Stimulated activated naive CD4-positive, alpha-beta T cell (primary cell): ENCODE measurements around the gene KICS2.
"Not testable (repeated sequence)": the region's sequence is repeated elsewhere in the genome, so short reads cannot be mapped to it uniquely, and the experiment has no call there.

Experiments
- DNase-seq, 6 experiments: peaks; one replicate each; lab custom pipeline; 2025; lab: John Stamatoyannopoulos, UW

KICS2 gene

GRCh38 chr12:64222009-64222765 is at the start of gene KICS2:
KICS2 (minus strand) TSS chr12:64222296; CDS start chr12:64222237, 59 bp downstream.
- DNase-seq = peak; percentile 80 to 98 (median 90)

DNA sequence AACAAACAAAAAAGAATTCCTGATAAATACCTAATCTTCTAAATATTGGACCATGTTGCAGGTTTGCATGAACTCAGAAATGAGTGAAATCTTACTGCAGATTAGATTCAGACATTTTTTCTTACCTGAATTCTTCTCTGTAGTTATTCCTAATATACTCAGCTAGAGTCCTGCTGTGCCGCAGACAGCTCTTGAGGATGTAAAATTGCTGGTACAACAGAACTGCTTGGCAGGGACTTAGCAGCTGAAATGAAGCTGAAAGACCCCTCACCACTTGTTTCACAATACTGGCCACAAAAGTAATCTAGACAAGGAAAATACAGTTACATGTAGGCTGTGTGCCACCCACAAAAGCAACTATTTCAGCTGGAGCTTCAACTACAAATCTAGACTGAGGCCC is 48.3 kb upstream of the KICS2 start:
- no peak for DNase-seq

DNA sequence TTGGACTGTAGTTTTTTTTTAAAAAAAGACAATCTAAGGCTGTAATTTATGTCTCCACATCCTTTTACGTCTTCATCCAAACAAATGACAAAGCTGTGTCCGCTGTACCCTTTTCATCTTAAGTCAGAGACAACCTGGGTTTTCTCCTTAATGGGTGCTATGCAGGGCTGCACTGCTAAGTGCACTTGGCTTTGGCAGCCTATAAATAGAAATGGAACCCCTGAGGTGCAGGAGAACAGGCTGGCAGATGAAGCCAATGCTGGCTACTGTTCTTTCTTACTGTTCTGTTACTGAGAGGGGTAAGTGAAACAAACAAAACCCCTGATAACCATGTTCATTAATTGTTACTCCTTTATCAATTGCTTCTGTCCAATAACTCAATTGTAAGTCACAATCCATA is 47.1 kb upstream of the KICS2 start:
- DNase-seq = no peak

DNA sequence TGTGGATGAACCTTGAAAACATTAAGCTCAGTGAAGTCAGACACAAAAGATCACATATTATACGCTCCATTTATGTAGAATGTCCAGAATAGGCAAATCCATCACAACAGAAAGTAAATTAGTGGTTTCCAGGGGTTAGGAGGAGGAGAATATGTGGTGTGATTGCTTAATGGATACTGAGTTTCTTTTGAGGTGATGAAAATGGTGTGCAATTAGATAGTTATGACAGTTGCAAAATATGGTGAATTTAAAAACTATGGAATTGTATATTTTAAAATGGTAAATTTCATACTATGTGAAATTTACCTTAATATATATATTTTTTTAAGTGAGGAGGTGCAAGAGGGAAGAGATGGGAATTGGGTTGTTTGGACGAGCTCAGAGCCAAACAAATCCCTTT is 46.3 kb upstream of the KICS2 start:
- DNase-seq = no peak

GRCh38 chr12:64265839-64266238 is 43.7 kb upstream of the KICS2 start:
- no peak for DNase-seq

DNA sequence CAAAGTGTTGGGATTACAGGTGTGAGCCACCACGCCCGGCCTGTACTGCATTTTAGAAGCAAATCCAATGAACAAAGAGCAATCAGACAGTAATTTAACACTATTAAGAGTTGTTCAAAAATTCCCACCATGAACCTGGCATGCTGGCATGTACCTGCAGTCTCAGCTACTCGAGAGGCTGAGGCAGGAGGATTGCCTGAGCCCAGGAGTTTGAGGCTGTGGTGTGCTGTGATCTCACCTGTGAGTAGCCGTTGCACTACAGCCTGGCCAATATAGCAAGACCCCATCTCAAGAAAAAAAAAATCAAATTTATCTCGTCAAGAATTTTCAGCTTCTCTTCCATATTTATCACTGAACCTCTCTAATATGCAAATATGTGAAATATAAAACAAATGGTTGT is 39.7 kb upstream of the KICS2 start:
- no peak for DNase-seq

DNA sequence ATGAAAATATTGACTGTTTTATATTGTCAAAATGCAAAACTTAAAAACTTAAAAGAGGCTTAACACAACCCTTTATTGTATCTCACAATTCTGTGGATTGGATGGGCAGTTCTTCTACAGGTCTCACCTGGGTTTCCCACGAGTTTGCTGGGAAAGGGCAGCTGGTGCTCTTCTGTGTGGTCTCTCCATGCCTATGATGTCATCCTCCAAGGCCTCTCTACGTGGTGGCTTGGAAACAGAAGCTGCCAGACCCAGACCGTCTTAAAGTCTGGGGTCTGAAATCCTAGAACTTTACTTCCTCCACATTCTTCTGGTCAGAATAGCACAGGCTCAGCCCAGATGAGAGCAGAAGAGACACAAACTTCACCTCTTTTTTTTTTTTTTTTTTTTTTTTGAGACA is 36.5 kb upstream of the KICS2 start:
- no peak for DNase-seq

DNA sequence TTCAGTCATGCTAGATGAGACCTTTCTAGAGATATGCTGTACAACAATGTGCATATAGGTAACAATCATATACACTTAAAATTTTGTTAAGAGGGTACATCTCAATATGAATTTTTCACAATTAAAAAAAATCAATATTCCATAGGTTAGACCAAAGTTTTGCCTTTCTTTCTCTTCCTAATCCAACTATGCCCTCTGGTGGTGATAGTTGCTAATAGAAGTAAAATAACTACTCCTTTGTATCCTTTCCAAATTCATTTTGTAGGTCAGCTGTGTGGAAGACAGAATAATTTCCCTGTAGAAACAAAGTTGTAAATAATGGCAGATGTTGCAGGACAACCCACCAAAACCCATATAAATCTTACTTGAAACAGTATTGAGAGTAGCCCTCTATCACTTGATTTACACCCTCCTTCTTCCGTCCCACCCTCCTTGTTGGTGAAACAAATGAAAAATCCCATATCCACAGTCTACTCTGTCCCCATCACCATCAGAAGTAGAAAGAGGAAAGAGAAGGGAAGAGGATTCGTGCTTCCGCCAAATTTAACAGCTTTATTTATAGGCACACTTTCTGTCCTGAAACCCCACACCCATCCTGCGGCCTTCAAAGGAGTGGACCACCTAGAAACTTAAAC is 34.2 kb upstream of the KICS2 start:
- DNase-seq = peak in 3 of 6 experiments; percentile 20 to 61 (median 59)

DNA sequence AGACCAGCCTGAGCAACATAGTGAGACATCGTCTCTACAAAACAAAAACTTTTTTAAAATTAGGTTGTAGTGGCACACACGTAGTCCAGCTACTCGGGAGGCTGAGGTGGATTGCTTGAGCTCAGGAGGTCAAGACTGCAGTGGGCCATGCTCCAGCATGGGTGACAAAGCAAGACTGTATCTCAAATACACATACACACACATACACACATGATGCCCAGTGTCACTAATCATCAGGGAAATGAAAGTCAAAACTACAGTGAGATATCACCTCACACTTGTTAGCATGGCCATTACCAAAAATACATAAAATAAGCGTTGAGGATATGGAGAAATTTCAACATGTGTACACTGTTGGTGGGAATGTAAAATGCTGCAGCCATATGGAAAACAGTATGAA is 33.2 kb upstream of the KICS2 start:
- DNase-seq = no peak

DNA sequence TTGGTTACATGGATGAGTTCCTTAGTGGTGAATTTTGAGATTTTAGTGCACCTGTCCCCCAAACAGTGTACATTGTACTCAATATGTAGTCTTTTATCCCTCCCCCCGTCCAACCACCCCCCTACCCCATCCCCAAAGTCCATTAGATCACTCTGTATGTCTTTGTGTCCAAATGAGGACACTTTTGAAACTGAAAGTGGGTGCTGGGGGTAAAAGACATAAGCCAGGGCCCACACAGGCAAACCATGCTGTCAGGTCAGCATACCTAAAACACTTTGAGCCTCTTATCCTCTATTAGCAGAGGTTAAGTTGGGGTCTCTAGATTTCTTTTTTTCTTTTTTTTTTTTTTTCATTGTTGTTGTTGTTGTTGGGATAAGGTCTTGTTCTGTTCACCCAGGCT is 31.3 kb upstream of the KICS2 start:
- DNase-seq = no peak

DNA sequence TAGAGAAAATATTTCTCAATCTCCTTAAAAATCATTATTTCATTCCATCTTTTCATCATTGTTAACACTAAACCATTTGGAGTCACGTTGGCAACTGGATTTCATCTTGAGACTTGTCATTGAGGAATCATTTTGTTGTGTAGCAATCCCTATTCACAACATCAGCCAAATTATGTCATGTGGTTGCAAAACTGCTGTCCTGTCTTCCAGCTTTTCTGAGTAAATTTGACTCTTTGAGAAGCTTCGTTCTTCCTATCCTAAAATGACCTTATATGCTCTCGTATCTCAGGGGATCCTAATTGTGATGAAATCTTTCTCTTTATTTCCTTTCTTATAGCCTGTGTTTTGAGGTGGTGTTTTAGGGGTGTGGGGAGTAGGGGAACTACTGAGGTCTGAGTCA is 30.6 kb upstream of the KICS2 start:
- DNase-seq = no peak

- DNase-seq = no peak
Observed at GRCh38 chr12:64243809-64244208, 21.7 kb upstream of the KICS2 start.

DNA sequence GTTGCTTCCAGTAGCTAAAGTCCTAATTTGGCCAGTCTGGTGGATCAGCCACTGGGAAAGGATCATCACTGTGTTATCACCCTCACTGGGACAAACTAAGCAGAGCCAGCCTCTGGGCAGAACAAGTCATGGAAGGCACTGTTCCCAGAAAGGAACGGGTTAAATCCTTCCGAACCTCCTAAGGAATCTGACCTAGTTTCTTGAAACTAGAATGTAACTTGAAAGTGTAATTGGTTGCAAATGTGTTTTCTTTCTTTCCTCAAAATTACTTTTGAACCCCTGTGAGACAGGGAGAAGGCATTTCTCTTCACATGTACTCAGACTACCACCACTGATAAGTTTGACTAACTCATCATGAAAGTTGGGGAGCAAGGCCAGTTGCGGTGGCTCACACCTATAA is 18.7 kb upstream of the KICS2 start:
- no peak for DNase-seq

- no peak for DNase-seq
Observed at GRCh38 chr12:64237382-64237781, 15.3 kb upstream of the KICS2 start.

- no peak for DNase-seq
Observed at GRCh38 chr12:64236549-64236948, 14.5 kb upstream of the KICS2 start.

DNA sequence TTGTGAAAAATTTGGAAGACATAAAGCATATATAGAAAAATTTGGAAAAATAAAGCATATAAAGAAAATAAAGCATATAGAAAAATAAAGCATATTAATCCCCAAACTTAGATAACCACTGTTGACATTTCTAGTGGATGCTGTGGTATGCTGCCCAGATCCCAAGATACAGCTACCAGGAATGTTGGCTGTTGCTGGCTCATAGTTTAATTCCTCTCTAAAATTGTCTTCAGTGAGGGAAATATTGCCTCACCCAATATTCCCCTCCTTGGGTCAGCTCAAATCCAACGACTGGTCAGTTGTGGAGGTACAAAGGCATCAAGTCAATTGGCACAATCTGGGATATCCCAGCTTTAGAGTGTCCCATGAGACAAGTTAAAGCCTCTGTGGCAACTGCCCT is 10.1 kb upstream of the KICS2 start:
- DNase-seq = no peak

GRCh38 chr12:64229796-64230195 is 7.7 kb upstream of the KICS2 start:
- no peak for DNase-seq

DNA sequence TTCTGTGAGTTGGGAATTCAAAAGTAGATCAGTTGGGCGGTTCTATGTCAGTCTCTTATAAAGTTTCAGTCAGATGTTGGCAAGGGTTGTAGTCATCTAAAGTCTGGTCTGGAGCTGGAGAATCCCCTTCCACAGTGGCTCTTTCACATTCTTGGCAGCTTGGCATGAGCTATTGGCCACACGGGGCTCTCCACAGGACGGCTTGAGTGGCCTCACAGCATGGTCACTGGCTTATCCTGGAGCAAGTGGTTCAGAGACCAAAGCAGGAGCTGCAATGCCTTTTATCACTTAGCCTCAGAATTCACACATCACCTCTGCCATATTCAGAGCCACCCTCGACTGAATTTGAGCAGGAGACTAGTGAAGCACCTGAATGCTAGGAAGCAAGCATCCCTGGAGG is 7.1 kb upstream of the KICS2 start:
- DNase-seq = no peak

- DNase-seq = no peak
Observed at GRCh38 chr12:64225626-64226025, 3.5 kb upstream of the KICS2 start.

DNA sequence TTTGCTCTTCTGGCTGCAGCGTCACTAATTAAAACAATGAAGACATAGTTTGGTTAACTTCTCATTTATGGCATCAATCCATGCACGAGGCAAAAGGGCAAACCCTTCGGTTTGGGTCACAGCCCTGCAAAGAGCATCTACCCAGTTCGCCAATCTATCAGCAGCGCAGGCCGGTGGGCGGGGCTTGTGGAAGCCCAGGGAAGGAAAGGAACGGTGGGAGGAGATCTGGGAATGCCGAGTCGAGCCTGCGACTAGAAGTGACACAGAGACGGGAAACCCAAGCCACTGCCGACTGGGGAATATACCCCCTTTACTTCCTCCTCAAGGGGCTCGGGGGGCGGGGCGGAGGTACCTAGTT is 466 bp downstream of the KICS2 start:
- DNase-seq = peak in 2 of 6 experiments; percentile 60 to 66

DNA sequence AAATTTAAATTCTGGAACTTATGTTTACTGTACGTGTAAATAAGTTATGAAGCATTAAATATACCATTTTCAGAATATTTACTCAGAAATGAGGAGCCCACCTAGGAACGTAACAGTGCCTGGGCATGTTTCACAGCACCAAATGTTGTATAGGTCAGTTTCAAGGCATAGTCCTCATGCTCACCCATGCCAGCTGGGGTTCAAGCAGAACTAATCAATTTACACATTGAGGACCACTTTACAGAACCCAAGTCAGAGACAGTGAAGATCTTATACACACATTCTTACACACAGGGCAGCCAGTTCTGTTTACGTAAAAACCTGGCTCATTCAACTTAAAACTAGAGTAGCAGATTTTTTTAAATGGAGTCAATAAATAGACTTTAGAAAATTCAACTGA is 2.0 kb downstream of the KICS2 start:
- no peak for DNase-seq

DNA sequence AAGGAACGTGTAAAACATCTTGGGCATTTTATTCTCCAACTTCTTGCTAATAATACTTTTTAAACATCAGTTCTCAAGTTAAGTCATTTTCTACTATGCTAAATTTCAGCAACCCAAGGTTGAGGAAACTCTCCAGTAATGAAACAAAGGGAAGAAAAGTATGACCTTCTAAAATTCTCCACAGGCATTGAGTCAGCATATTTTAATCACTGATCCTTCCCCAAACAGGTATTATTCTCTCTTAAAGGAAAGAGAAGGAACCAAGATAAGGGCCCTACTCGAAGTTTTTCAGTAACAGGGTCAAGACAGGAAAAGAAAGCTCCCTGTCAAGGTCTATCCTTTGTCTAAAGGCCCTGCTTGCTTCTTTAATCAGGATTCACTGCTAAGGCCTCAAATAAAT is 3.0 kb downstream of the KICS2 start:
- DNase-seq = no peak

DNA sequence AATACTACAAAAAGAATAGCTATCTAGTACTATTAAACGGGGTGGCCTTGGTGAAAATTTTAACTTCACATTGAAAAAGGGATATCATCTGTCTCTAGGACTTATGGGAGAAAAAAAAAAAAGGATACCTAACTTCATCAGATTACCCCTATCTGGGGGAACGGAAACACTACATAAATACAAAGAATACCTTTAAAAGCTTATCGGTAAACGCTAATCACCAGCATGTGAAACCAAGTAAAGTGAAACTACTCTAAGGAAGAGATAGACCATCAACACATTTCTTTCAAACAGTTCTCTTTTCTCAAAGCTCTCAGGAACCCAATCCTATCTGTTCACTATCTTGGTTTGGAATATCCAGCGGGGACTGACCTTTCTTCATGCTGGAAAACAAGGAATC is 3.5 kb downstream of the KICS2 start:
- DNase-seq = no peak

- not testable (repeated sequence) for DNase-seq
Observed at GRCh38 chr12:64217643-64218042, 4.5 kb downstream of the KICS2 start.
